ENCODE data around the gene UGT2B15.

UGT2B15 gene

GRCh38 chr4:68617003-68617698 lies 53.3 kb downstream of the UGT2B15 start:
- DNase-seq (ENCODE audit: low spot score), result no peak
- no peak for TF ChIP-seq CTCF (IDR thresholded peaks at IDR 0.05; ENCODE audit: extremely low read depth, missing control alignments)

GRCh38 chr4:68615699-68616422 lies 54.6 kb downstream of the UGT2B15 start:
- DNase-seq (ENCODE audit: low spot score), result no peak
- no peak for TF ChIP-seq CTCF (IDR thresholded peaks at IDR 0.05; ENCODE audit: extremely low read depth, missing control alignments)

- DNase-seq (ENCODE audit: low spot score), result no peak
- no peak for TF ChIP-seq CTCF (IDR thresholded peaks at IDR 0.05; ENCODE audit: extremely low read depth, missing control alignments)
Measured at GRCh38 chr4:68613752-68614151, 56.7 kb downstream of the UGT2B15 start.

GRCh38 chr4:68606240-68606639 lies 64.2 kb downstream of the UGT2B15 start:
- no peak for DNase-seq (ENCODE audit: low spot score)
- TF ChIP-seq CTCF (IDR thresholded peaks at IDR 0.05; ENCODE audit: extremely low read depth, missing control alignments), result no peak

- no peak for TF ChIP-seq CTCF (IDR thresholded peaks at IDR 0.05; ENCODE audit: extremely low read depth, missing control alignments)
- no peak for DNase-seq (ENCODE audit: low spot score)
Measured at GRCh38 chr4:68599150-68599549, 71.3 kb downstream of the UGT2B15 start.

- no peak for DNase-seq (ENCODE audit: low spot score)
Measured at GRCh38 chr4:68597482-68597881, 73.0 kb downstream of the UGT2B15 start.

More at GRCh38 chr4:68597482-68597881, 73.0 kb downstream of the UGT2B15 start:
- TF ChIP-seq CTCF (IDR thresholded peaks at IDR 0.05; ENCODE audit: extremely low read depth, missing control alignments), result no peak

Data from GM20000 (cell line).